ENCODE data around the gene CTDSP1. TPM values are rescaled to one million over a fixed set of nuclear protein-coding genes. Genes with fewer than 3 reads are reported as not detected.

Gene CTDSP1
- total RNA-seq, 4 donors from 2014 or later = 132 to 197 (median 173) TPM

DNA sequence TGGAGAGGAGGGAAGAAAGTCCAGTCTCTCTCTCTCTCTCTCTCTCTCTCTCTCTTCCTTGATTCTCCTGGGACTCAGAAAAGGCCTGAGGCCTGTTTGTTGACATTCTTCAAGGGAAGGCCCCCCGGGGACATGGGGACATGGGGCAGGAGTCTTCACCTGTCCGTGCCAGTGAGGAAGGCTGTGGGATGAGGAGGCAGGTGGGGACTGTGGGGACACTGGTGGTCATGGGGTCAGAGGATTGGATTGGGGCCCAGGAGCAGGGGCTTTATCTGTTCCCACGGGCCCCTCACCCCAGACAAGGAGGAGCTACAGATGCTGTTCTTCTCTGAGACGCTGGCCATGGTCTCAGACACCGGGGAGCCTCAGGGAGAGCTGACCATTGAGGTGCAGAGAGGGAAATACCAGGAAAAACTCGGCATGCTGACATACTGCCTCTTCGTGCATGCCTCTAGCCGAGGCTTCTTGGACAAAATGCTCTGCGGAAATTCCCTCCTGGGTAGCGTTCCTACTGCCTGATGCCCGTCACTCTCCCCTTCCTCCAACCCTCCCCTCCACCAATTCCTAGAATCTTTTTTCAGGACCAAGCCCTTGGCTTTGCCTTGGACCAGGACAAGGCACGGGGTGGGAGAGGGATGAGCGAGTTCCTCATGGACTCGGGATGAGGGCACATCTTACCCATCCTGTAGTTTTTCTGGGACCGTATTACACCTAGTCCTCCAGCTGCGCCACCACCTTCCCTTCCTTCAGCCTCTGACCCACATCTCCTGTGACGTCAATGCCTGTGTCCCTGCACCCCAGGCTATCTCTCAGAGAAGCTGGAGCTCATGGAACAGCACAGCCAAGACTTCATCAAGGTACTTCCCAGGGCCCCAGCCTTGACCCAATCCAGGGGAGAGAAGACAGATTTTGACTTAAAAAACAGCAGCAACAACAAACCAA lies 42.2 kb upstream of the CTDSP1 start:
- 60 to 70% methylated on average over 1 to 17 of the region's 17 CpGs for WGBS, 2 donors (ENCODE audit: low coverage in 1 of 2)
- in situ Hi-C loops (cut with MboI; ENCODE audit: low pct_ligation_motif_present in 1 of 4, low pct_unique_long_range_greater_than_20kb in 1 of 4, low sequenced_read_pairs in 3 of 4) (loop anchor here in 1 of 4 donors (5.0 kb wide), 1 partner anchor 55 kb away; no protein-coding TSS in a partner anchor), intact Hi-C loops (cut with DNase I; ENCODE audit: low total_unique reads) (loop anchor here (5.0 kb wide), 1 partner anchor 55 kb away; no protein-coding TSS in a partner anchor)
- Histone ChIP-seq H3K4me3 (no peak overlapping the region), H3K4me1 (peaks cover 0 to 8% (median 3%) of the 10 kb centered on the region in 4 donors), H3K36me3 (no peaks in the 10 kb centered on the region), H3K27ac (no peak overlapping the region), H3K9me3 (no peaks in the 10 kb centered on the region), H3K27me3 (no peaks in the 10 kb centered on the region)
- no peak for TF ChIP-seq POLR2AphosphoS5 (IDR thresholded peaks at IDR 0.05)
- no peak for TF ChIP-seq CTCF (IDR thresholded peaks at IDR 0.05)
- TF ChIP-seq EP300 (IDR thresholded peaks at IDR 0.05; ENCODE audit: low read depth) = no peak
- no peak for TF ChIP-seq POLR2A (IDR thresholded peaks at IDR 0.05)
- DNase-seq = no peak

DNA sequence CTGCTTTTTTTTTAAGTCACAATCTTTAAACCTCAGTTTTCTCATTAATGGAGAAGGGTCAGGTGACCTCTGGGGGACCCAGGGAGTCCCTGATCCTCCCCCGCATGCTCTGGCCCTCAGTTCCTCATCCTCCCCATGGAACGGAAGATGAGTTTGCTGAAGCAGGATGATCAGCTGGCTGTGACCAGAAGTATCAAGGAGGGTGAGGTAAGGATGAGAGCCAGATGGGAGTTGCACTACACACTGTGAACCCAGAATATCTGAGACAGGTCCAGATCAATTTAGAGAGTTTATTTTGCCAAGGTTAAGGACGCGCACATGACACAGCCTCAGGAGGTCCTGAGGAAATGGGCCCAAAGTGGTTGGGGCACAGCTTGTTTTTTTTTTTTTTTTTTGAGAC lies 39.2 kb upstream of the CTDSP1 start:
- intact Hi-C loops (cut with DNase I; ENCODE audit: low total_unique reads) (no loop called here), in situ Hi-C loops (cut with MboI; ENCODE audit: low pct_ligation_motif_present in 1 of 4, low pct_unique_long_range_greater_than_20kb in 1 of 4, low sequenced_read_pairs in 3 of 4) (no loop called here)
- H3K4me1 ChIP-seq = peaks cover 0 to 8% (median 3%) of the 10 kb centered on the region in 4 donors
- no peak overlapping the region for H3K27ac ChIP-seq
- no peak for TF ChIP-seq POLR2AphosphoS5 (IDR thresholded peaks at IDR 0.05)
- TF ChIP-seq CTCF (IDR thresholded peaks at IDR 0.05) = no peak
- H3K27me3 ChIP-seq = no peaks in the 10 kb centered on the region
- H3K4me3 ChIP-seq = no peak overlapping the region
- no peaks in the 10 kb centered on the region for H3K9me3 ChIP-seq
- no peak for DNase-seq
- 90% methylated on average over 4 of the region's 4 CpGs; no CpG with 5 or more reads in 1 of the 2 donors for WGBS, 2 donors (ENCODE audit: low coverage in 1 of 2)
- H3K36me3 ChIP-seq = no peaks in the 10 kb centered on the region

GRCh38 chr2:218362606-218363005 lies 37.1 kb upstream of the CTDSP1 start:
- DNase-seq = no peak
- Histone ChIP-seq H3K9me3 (no peaks in the 10 kb centered on the region), H3K27ac (no peak overlapping the region), H3K27me3 (no peaks in the 10 kb centered on the region), H3K4me3 (no peak overlapping the region), H3K4me1 (peaks cover 0 to 6% (median 2%) of the 10 kb centered on the region in 4 donors), H3K36me3 (no peaks in the 10 kb centered on the region)
- intact Hi-C loops (cut with DNase I; ENCODE audit: low total_unique reads) = no loop called here
- TF ChIP-seq POLR2AphosphoS5 (IDR thresholded peaks at IDR 0.05) (no peak), POLR2A (IDR thresholded peaks at IDR 0.05) (no peak)
- WGBS, 2 donors (ENCODE audit: low coverage in 1 of 2) = 87% methylated on average over 8 of the region's 8 CpGs; no CpG with 5 or more reads in 1 of the 2 donors
- in situ Hi-C loops (cut with MboI; ENCODE audit: low pct_ligation_motif_present in 1 of 4, low pct_unique_long_range_greater_than_20kb in 1 of 4, low sequenced_read_pairs in 3 of 4) = no loop called here

DNA sequence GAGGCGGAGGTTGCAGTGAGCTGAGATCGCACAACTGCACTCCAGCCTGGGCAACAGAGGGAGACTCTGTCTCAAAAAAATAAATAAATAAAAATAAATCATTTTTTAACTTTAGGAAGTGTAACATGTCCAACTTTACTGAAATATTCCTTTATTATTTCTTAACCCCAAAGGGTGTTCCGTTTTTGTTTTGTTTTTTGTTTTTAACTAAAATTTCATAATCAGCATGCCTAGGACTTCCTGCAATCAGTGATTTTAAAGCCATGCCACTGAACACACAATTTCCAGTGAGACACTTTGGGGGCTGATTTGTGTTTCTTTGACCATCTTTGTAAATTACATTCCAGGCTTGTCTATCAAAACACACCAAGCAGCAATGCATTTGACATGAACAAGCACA lies 35.9 kb upstream of the CTDSP1 start:
- intact Hi-C loops (cut with DNase I; ENCODE audit: low total_unique reads) = no loop called here
- DNase-seq = no peak

More for the DNA sequence above, 35.9 kb upstream of the CTDSP1 start:
- Histone ChIP-seq H3K4me3 (no peak overlapping the region), H3K36me3 (no peaks in the 10 kb centered on the region), H3K4me1 (peaks cover 4 to 14% (median 10%) of the 10 kb centered on the region in 4 donors), H3K27me3 (no peaks in the 10 kb centered on the region), H3K27ac (no peak overlapping the region), H3K9me3 (no peaks in the 10 kb centered on the region)
- TF ChIP-seq CTCF (IDR thresholded peaks at IDR 0.05) (no peak), POLR2A (IDR thresholded peaks at IDR 0.05) (no peak), POLR2AphosphoS5 (IDR thresholded peaks at IDR 0.05) (no peak), EP300 (IDR thresholded peaks at IDR 0.05; ENCODE audit: low read depth) (no peak)
- WGBS, 2 donors (ENCODE audit: low coverage in 1 of 2) = 74 to 81% methylated on average over 2 to 3 of the region's 3 CpGs
- in situ Hi-C loops (cut with MboI; ENCODE audit: low pct_ligation_motif_present in 1 of 4, low pct_unique_long_range_greater_than_20kb in 1 of 4, low sequenced_read_pairs in 3 of 4) = no loop called here

Data from transverse colon (tissue), 4 donors.